Measurements from ENCODE around the gene ATP5F1D. TPM values are rescaled to one million over a fixed set of nuclear protein-coding genes. Genes with fewer than 3 reads are reported as not detected.

Gene ATP5F1D
- total and polyA plus RNA-seq, 2 of the 13 experiments (the other 11 are each of a cell fraction or from before 2014, with no cell fraction given), result 39.4 to 78.7 TPM

DNA sequence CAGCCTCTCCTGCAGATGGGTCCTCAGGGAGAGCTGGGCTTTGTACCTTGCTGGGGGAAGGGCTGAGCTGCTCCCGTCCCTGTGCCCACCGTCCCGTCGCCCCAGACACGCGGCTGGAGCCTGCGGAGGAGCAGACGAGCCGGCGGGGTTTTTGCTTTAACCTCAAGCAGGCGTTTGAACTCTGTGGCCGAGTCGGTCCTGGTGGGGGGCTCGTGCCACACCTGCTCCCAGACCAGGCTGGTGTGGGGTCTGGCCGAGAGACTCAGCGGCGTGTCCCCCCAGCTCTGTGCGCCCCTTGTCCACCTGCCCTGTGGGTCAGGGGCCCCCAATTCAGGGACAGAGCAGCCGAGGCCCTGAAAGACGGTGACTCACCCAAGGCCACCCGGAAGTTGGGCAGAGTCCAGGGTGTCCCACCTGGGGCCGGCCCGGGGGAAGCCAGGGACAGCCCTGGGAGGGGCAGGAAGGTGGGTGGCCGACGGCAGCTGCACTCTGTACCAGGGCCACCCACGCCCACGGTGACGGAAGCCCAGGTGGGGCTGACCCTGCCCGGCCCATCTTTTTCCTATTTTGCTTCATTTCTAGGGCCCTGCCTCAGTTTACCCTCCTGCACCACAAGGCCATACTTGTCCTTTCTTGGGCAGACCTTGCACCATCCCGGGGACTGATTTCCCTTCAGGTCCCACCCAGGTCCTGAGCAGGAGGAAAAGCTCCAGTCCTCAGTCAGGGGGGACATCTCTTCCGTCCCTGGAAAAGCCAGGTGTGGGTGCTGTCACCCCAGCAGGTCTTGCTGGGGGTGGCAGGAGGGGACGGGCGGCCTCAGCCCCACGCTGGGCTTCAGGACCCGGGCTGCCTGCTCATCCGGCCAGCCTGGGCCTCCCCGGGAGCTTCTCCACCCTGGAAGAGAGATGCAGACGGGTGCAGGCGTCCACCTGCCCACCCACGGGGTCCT lies 49.4 kb downstream of the ATP5F1D start (continued):
- TF ChIP-seq, protein P1, sequence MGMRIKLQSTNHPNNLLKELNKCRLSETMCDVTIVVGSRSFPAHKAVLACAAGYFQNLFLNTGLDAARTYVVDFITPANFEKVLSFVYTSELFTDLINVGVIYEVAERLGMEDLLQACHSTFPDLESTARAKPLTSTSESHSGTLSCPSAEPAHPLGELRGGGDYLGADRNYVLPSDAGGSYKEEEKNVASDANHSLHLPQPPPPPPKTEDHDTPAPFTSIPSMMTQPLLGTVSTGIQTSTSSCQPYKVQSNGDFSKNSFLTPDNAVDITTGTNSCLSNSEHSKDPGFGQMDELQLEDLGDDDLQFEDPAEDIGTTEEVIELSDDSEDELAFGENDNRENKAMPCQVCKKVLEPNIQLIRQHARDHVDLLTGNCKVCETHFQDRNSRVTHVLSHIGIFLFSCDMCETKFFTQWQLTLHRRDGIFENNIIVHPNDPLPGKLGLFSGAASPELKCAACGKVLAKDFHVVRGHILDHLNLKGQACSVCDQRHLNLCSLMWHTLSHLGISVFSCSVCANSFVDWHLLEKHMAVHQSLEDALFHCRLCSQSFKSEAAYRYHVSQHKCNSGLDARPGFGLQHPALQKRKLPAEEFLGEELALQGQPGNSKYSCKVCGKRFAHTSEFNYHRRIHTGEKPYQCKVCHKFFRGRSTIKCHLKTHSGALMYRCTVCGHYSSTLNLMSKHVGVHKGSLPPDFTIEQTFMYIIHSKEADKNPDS (CRISPR knock-in tag; IDR thresholded peaks at IDR 0.05), result peak; percentile 36; the same call in 1 of the 2 replicates
- TF ChIP-seq SNRNP70 (IDR thresholded peaks at IDR 0.05; ENCODE audit: low read depth, low read length), result no peak
- no peak; the same call in 1 of the 2 replicates for TF ChIP-seq ZFP36L2 (CRISPR knock-in tag; IDR thresholded peaks at IDR 0.05)
- TF ChIP-seq HNRNPLL (IDR thresholded peaks at IDR 0.05; ENCODE audit: low read depth, low read length, poor library complexity, severe bottlenecking), result peak; percentile 0
- peak; percentile 53 for TF ChIP-seq RBM22 (optimal IDR thresholded peaks at IDR 0.05; ENCODE audit: low read length)
- TF ChIP-seq, protein P2, sequence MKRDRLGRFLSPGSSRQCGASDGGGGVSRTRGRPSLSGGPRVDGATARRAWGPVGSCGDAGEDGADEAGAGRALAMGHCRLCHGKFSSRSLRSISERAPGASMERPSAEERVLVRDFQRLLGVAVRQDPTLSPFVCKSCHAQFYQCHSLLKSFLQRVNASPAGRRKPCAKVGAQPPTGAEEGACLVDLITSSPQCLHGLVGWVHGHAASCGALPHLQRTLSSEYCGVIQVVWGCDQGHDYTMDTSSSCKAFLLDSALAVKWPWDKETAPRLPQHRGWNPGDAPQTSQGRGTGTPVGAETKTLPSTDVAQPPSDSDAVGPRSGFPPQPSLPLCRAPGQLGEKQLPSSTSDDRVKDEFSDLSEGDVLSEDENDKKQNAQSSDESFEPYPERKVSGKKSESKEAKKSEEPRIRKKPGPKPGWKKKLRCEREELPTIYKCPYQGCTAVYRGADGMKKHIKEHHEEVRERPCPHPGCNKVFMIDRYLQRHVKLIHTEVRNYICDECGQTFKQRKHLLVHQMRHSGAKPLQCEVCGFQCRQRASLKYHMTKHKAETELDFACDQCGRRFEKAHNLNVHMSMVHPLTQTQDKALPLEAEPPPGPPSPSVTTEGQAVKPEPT (CRISPR knock-in tag; IDR thresholded peaks at IDR 0.05; ENCODE audit: low read depth), result peak; percentile 71
- TF ChIP-seq, protein P3, sequence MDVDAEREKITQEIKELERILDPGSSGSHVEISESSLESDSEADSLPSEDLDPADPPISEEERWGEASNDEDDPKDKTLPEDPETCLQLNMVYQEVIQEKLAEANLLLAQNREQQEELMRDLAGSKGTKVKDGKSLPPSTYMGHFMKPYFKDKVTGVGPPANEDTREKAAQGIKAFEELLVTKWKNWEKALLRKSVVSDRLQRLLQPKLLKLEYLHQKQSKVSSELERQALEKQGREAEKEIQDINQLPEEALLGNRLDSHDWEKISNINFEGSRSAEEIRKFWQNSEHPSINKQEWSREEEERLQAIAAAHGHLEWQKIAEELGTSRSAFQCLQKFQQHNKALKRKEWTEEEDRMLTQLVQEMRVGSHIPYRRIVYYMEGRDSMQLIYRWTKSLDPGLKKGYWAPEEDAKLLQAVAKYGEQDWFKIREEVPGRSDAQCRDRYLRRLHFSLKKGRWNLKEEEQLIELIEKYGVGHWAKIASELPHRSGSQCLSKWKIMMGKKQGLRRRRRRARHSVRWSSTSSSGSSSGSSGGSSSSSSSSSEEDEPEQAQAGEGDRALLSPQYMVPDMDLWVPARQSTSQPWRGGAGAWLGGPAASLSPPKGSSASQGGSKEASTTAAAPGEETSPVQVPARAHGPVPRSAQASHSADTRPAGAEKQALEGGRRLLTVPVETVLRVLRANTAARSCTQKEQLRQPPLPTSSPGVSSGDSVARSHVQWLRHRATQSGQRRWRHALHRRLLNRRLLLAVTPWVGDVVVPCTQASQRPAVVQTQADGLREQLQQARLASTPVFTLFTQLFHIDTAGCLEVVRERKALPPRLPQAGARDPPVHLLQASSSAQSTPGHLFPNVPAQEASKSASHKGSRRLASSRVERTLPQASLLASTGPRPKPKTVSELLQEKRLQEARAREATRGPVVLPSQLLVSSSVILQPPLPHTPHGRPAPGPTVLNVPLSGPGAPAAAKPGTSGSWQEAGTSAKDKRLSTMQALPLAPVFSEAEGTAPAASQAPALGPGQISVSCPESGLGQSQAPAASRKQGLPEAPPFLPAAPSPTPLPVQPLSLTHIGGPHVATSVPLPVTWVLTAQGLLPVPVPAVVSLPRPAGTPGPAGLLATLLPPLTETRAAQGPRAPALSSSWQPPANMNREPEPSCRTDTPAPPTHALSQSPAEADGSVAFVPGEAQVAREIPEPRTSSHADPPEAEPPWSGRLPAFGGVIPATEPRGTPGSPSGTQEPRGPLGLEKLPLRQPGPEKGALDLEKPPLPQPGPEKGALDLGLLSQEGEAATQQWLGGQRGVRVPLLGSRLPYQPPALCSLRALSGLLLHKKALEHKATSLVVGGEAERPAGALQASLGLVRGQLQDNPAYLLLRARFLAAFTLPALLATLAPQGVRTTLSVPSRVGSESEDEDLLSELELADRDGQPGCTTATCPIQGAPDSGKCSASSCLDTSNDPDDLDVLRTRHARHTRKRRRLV (CRISPR knock-in tag; IDR thresholded peaks at IDR 0.05), result peak; percentile 86; the same call in 1 of the 2 replicates
- peak; percentile 45; the same call in 1 of the 2 replicates for TF ChIP-seq RNF2 (conservative IDR thresholded peaks at IDR 0.05; ENCODE audit: low read depth)
- peak; percentile 99 for TF ChIP-seq JUN (CRISPR knock-in tag; IDR thresholded peaks at IDR 0.05)
- TF ChIP-seq MAF1 (CRISPR knock-in tag; IDR thresholded peaks at IDR 0.05; ENCODE audit: borderline replicate concordance), result no peak
- TF ChIP-seq SUZ12 (IDR thresholded peaks at IDR 0.05; ENCODE audit: low read depth, low read length), result no peak
- TF ChIP-seq, protein P4, sequence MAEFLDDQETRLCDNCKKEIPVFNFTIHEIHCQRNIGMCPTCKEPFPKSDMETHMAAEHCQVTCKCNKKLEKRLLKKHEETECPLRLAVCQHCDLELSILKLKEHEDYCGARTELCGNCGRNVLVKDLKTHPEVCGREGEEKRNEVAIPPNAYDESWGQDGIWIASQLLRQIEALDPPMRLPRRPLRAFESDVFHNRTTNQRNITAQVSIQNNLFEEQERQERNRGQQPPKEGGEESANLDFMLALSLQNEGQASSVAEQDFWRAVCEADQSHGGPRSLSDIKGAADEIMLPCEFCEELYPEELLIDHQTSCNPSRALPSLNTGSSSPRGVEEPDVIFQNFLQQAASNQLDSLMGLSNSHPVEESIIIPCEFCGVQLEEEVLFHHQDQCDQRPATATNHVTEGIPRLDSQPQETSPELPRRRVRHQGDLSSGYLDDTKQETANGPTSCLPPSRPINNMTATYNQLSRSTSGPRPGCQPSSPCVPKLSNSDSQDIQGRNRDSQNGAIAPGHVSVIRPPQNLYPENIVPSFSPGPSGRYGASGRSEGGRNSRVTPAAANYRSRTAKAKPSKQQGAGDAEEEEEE (CRISPR knock-in tag; IDR thresholded peaks at IDR 0.05; ENCODE audit: borderline replicate concordance), result 0 out of 2 replicates have a peak, but pooled peaks have one; percentile 65
- TF ChIP-seq SMAD1 (CRISPR knock-in tag; IDR thresholded peaks at IDR 0.05; ENCODE audit: borderline replicate concordance, low read depth), result no peak
- TF ChIP-seq HOXA5 (CRISPR knock-in tag; IDR thresholded peaks at IDR 0.05), result peak; percentile 90
- no peak for TF ChIP-seq REXO4 (CRISPR knock-in tag; IDR thresholded peaks at IDR 0.05; ENCODE audit: borderline replicate concordance)
- no peak for TF ChIP-seq KLF15 (CRISPR knock-in tag; IDR thresholded peaks at IDR 0.05; ENCODE audit: borderline replicate concordance)

Measured in HepG2 (cell line).